ENCODE results near the gene MLLT1.

- TF ChIP-seq CTCF (IDR thresholded peaks at IDR 0.05), result no peak
- TF ChIP-seq EZH2 (IDR thresholded peaks at IDR 0.05; ENCODE audit: borderline replicate concordance, insufficient read depth, low read depth, low read length, poor library complexity, severe bottlenecking), result no peak
Measured at GRCh38 chr19:6270822-6271221, 9.0 kb downstream of the MLLT1 start.

Data from B cell (primary cell).